ENCODE results near the gene CUL4A. TPM values are rescaled to one million over a fixed set of nuclear protein-coding genes. Genes with fewer than 3 reads are reported as not detected.

The CUL4A gene
- total RNA-seq, 1 donor from 2014 or later = 95.1 TPM

DNA sequence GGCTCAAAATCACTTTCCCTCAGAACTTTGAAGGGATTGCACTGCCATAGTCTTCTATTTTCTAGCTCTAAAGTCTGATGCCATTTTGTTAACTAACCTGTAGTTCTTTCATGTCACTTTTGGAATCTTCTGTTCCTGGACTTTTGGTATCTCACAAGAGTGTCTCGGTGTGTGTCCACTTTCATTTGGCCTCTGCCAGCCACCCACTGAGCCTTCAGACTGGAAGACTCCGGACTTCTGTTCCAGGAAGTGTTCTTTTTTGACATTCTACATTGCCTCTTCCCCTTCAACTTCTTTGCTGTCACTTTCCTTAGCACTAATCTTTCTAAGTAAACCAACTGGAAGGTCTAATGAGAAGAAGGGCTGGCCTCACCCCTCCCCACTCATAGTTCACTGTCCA lies 62.6 kb downstream of the CUL4A start:
- Histone ChIP-seq H3K27ac (no peak overlapping the region), H3F3A (ENCODE audit: low read depth) (no peaks in the 10 kb centered on the region), H3K4me3 (no peak overlapping the region), H3K4me2 (no peak overlapping the region), H3K27me3 (no peaks in the 10 kb centered on the region), H3K9ac (no peak overlapping the region), H3K79me2 (ENCODE audit: low read depth) (no peaks in the 10 kb centered on the region), H3K4me1 (no peaks in the 10 kb centered on the region), H3K9me3 (ENCODE audit: low read depth) (no peaks in the 10 kb centered on the region), H4K20me1 (ENCODE audit: low read depth) (no peaks in the 10 kb centered on the region), H2AFZ (replicated peaks) (no peak overlapping the region), H3K36me3 (no peaks in the 10 kb centered on the region)
- no peak overlapping the region for H3K27ac Mint-ChIP-seq
- peaks cover 13% of the 10 kb centered on the region for H3K4me1 Mint-ChIP-seq
- H3K9me3 Mint-ChIP-seq = no peaks in the 10 kb centered on the region
- peaks cover 2% of the 10 kb centered on the region for H3K27me3 Mint-ChIP-seq (ENCODE audit: insufficient read depth, low read depth)
- no peak for DNase-seq (ENCODE audit: low spot score)
- H3K36me3 Mint-ChIP-seq = peaks cover 11% of the 10 kb centered on the region
- H3K4me3 Mint-ChIP-seq = no peak overlapping the region
- TF ChIP-seq EZH2 (IDR thresholded peaks at IDR 0.05) (no peak), EZH2phosphoT487 (IDR thresholded peaks at IDR 0.05) (no peak)
- TF ChIP-seq, protein P1, sequence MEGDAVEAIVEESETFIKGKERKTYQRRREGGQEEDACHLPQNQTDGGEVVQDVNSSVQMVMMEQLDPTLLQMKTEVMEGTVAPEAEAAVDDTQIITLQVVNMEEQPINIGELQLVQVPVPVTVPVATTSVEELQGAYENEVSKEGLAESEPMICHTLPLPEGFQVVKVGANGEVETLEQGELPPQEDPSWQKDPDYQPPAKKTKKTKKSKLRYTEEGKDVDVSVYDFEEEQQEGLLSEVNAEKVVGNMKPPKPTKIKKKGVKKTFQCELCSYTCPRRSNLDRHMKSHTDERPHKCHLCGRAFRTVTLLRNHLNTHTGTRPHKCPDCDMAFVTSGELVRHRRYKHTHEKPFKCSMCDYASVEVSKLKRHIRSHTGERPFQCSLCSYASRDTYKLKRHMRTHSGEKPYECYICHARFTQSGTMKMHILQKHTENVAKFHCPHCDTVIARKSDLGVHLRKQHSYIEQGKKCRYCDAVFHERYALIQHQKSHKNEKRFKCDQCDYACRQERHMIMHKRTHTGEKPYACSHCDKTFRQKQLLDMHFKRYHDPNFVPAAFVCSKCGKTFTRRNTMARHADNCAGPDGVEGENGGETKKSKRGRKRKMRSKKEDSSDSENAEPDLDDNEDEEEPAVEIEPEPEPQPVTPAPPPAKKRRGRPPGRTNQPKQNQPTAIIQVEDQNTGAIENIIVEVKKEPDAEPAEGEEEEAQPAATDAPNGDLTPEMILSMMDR (IDR thresholded peaks at IDR 0.05) = no peak

DNA sequence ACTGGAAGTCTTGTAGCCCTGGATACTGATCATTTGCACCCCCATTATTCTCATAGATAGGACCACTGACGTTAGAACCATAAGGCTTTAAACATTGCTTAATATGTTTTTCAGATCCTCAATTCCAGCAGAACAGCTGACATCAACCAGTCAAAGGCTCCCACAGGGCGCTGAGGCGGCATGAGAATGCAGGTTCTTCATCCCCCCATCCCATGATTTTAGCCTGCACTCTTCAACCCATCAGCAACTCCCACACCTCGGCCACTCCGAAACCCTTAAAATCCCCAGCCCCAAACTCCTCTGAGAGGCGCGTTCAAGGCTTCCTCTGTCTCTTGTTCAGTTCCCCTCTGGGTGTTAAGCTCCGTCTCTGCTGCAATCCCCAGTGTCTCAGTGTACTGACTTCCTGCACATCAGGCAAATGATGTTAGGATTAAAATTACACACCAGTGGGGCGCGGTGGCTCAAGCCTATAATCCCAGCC lies 63.3 kb downstream of the CUL4A start:
- Histone ChIP-seq H3K27ac (no peak overlapping the region), H4K20me1 (ENCODE audit: low read depth) (no peaks in the 10 kb centered on the region), H3K9ac (no peak overlapping the region), H3K4me3 (no peak overlapping the region), H3K4me2 (no peak overlapping the region), H3F3A (ENCODE audit: low read depth) (no peaks in the 10 kb centered on the region), H3K4me1 (no peaks in the 10 kb centered on the region), H3K36me3 (no peaks in the 10 kb centered on the region), H2AFZ (replicated peaks) (no peak overlapping the region), H3K27me3 (no peaks in the 10 kb centered on the region), H3K9me3 (ENCODE audit: low read depth) (no peaks in the 10 kb centered on the region), H3K79me2 (ENCODE audit: low read depth) (no peaks in the 10 kb centered on the region)
- Mint-ChIP-seq H3K36me3 (peaks cover 7% of the 10 kb centered on the region), H3K4me1 (peaks cover 17% of the 10 kb centered on the region), H3K4me3 (no peak overlapping the region), H3K9me3 (peaks cover under 1% of the 10 kb centered on the region), H3K27ac (peak overlapping the region; percentile 13), H3K27me3 (ENCODE audit: insufficient read depth, low read depth) (peaks cover 3% of the 10 kb centered on the region)
- no peak for TF ChIP-seq EZH2phosphoT487 (IDR thresholded peaks at IDR 0.05)
- no peak for TF ChIP-seq EZH2 (IDR thresholded peaks at IDR 0.05)
- TF ChIP-seq, protein P1 (IDR thresholded peaks at IDR 0.05) = no peak
- DNase-seq (ENCODE audit: low spot score) = no peak

DNA sequence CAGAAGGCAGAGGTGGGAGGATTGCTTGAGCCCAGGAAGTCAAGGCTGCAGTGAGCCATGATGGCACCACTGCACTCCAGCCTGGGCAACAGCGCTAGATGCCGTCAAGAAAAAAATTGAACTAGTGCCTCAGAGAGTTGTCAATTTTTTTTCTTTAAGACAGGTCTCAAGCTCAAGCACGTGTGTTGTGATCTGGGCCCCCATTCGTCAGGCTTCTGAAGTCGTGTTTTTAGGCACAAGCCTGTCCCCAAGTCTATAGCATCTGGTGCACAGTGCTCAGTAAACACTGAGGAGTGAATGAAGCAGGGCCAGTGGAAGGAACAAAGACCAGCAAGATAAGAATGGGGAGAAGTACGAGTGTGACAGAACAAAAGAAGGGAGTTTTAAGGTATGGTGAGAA lies 63.9 kb downstream of the CUL4A start:
- TF ChIP-seq, protein P1 (IDR thresholded peaks at IDR 0.05) = no peak
- TF ChIP-seq EZH2 (IDR thresholded peaks at IDR 0.05) (no peak), EZH2phosphoT487 (IDR thresholded peaks at IDR 0.05) (no peak)
- Mint-ChIP-seq H3K36me3 (peaks cover 3% of the 10 kb centered on the region), H3K4me1 (peaks cover 17% of the 10 kb centered on the region), H3K9me3 (peaks cover 2% of the 10 kb centered on the region), H3K27me3 (ENCODE audit: insufficient read depth, low read depth) (peaks cover 2% of the 10 kb centered on the region), H3K4me3 (no peak overlapping the region), H3K27ac (no peak overlapping the region)
- Histone ChIP-seq H4K20me1 (ENCODE audit: low read depth) (no peaks in the 10 kb centered on the region), H3K36me3 (no peaks in the 10 kb centered on the region), H3K4me1 (no peaks in the 10 kb centered on the region), H3K27me3 (no peaks in the 10 kb centered on the region), H3K9me3 (ENCODE audit: low read depth) (no peaks in the 10 kb centered on the region), H3F3A (ENCODE audit: low read depth) (no peaks in the 10 kb centered on the region), H3K4me3 (no peak overlapping the region), H2AFZ (replicated peaks) (no peak overlapping the region), H3K4me2 (no peak overlapping the region), H3K79me2 (ENCODE audit: low read depth) (no peaks in the 10 kb centered on the region), H3K27ac (no peak overlapping the region), H3K9ac (no peak overlapping the region)
- no peak for DNase-seq (ENCODE audit: low spot score)

All from neural progenitor cell (in vitro differentiated cells).